NCI-H524 treated with DMSO at 0.1 percent for 48 hours (cell line): ENCODE measurements around the gene MRPL37.

Experiments used
- DNase-seq: peaks from one replicate; lab custom pipeline; 2025; lab: John Stamatoyannopoulos, UW

The MRPL37 gene

DNA sequence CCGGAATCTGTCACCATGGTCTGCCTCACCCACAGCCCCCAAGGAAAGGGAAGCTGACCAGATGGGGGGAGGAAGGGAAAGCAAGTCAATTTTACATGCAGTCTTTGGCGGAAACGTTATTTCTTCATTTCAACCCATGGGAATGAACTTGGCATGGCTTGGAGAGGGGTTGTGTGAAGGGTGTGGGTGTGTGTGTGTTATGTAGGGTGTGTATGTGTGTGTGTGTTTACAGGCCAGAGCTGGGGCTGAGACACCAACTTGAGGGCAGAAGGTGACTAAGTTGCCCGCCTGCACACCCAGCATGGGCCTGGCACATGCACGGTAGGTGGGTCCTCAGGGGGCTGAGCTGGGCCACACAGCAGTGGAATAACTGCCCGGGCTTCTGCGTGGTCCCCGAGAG, 65.2 kb downstream of the MRPL37 start:
- no peak for DNase-seq

DNA sequence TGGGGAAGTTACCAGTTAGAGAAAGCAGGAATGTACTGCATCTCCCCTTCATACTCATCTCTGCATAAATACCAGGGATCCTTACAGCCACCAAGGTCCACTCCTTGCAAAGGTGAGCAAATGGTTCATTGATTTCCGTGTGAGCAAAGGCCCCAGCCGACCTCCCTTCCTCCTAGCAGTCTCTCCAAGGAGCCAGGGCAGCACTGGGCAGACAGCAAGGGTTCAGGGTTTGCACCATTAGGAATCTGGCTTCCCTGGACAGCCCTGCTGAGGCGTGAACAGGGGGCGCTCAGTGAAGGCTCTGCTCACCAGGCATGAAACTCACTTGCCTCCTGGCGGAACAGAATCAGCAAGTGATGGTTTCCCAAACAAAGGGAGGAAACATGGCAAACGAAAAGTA, 65.7 kb downstream of the MRPL37 start:
- no peak for DNase-seq

- DNase-seq: no peak
These were observed 66.2 kb downstream of the MRPL37 start for GRCh38 chr1:54266195-54266594.

- no peak for DNase-seq
These were observed 66.9 kb downstream of the MRPL37 start for GRCh38 chr1:54266908-54267307.
